Fibroblast of the conjunctiva (primary cell): ENCODE data around the gene PLXNB3.
"Not testable (repeated sequence)": the region's sequence is repeated elsewhere in the genome, so short reads cannot be mapped to it uniquely, and the experiment has no call there.

Experiments used
- DNase-seq: peaks from one replicate; pipeline ENCODE4 v3.0.0-alpha.2; 2010; ENCODE audit warnings: low read depth

PLXNB3 gene

DNA sequence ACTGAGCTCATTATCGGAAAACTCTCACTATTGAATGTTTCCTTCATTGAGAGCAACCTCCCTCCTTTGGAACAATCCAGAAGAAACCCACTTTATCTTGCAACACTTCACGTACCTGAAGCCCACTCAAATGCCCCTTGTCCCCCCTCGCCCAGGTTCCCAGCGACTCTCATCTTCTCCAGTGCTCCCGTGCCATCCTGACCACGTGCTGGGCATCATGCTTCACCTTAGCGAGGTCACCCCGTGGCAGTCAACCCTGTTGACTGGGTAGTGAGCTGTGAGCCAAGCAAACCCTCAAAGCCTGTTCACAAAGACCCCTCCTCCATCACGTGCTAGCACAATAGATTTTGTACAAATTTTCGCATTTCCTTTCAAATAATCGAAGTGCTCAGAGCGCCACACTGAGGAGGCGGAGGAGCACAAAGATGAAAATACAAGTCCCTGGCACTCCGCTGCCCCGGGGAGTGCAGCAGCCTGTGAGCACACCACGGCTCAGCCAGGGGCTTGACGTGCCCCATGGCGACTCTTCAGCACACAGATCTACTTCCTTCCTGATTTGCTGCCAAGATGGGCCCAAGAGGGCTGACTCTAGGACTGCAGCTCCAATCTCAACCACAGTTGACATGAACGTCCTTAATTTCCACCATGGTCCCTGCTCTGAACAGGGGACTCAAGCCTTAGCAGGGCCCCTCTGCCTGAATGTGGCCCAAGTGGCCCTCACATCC, 50.7 kb downstream of the PLXNB3 start:
- DNase-seq = no peak

DNA sequence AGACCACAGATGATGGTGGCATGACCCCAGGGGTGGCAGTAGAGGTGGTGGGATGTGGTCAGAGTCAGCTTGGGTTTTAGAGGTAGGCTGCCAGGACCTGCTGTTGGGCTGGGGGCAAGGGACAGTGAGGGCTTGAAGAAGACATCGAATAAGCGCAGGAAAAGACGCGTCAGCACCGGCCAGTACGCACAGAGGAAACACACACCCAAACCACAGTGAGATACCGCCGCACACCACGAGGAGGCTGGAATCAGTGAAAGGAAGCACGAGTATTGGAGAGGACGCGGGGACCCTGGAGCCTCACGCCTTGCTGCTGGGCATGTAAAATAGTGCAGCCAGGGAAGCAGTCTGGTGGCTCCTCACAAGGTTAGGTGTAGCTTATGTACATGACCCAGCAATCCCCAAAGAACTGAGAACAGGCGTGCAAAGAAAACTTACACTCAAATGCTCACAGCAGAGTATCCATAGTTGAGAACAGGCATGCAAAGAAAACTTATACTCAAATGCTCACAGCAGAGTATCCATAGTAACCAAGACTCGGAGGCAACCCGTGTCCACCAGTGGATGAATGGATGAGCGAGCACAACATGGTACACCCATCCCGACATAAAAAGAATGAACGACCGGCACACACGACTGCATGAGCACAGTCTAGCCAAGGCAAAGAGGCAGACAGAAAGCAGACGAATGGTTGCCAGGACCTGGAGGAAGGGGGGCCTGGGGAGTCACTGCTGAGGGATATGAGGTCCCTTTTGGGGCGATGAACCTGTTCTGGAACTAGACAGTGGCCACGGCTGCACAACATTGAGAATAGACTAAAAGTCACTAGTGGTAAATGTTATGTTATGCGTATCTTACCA, 53.0 kb downstream of the PLXNB3 start:
- no peak for DNase-seq

GRCh38 chrX:153818064-153818463, 54.0 kb downstream of the PLXNB3 start:
- not testable (repeated sequence) for DNase-seq

DNA sequence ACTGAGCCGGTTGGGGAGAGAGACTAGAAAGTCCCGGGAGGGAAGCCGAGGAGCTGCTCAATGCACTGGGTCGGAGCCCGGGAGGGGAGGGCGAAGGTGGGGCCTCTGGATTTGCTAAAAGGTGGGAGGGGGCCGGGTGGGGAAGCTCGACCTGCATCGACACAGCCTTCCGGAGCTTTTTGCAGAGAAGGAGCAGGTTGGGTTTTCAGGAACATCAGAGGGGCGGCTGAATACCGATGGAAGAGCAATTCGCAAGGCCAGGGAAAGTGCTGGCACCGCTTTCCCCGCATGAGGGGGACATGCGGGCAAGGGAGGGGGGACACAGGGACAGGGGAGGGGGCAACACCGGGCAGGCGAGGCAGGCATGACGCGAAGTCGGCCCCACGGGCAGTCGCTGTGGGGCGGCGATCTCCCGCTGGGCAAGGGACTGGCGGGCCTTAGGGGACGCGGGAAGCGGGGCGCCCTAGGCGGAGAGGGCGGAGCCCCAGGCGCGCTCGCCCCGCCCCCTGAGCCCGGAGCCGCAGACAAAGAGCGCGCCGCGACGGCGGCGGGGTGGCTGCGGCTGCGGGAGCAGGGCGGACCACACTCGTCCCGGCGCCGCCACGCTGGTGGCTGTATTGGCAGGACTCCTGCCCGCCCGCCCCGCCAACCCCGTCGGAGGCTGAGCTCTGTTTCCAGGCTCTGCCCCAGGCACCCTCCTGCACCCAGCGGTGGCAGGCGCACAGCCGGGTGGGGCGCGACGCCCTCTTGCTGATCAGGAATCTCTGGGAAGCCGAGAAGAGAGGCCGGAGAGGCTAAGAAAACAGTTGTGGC, 54.7 kb downstream of the PLXNB3 start:
- DNase-seq = no peak

DNA sequence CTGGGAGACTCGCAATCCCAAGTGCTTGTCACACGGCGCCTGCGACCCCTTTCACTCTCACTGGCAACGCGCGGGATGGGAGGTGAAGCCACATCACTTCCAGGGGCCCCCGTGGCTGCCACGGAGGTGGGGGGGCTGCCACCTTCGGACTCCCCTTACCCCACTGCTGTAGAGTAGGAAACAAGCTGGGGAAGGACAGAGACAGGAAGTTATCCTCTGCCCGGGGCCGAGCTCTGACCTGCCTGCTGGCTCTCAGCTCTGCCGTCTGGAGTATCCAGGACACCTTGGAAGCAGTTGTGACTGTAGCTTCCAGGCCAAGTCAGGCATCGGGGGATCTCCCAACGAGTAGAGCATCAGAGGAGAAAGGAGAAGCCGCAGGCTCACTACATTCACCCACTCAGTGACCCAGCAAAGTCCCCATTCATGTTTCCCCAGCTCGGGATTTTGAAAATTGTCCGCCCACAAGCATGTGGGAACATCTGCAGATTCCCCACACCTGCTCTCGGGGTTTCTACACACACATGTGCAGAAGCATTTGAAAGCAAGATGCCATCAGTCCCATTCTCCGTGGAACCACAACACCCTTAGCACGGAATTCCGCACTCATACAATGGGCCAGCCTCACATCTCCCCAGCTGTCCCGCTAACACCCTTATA, 55.5 kb downstream of the PLXNB3 start:
- DNase-seq = no peak

GRCh38 chrX:153820601-153821000, 56.6 kb downstream of the PLXNB3 start:
- DNase-seq = no peak

DNA sequence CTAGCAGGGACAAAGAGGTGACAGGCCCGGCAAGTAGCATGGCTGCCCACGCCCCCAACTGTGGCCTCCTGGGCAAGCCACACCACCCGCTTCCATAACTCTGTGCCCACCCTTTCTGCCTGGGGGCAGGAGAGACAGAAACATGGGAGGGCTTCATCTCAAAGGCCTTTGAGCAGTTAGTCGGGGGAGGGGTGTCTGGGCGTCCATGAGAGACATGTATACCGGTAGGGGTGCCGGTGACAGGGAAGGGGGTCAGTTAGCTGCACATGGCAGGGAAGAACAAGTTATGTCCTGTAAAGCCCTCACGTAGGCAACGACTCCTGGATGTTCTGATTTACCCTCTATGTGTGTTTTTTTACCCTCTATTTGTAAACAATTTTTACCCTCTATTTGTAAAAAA, 57.0 kb downstream of the PLXNB3 start:
- no peak for DNase-seq

DNA sequence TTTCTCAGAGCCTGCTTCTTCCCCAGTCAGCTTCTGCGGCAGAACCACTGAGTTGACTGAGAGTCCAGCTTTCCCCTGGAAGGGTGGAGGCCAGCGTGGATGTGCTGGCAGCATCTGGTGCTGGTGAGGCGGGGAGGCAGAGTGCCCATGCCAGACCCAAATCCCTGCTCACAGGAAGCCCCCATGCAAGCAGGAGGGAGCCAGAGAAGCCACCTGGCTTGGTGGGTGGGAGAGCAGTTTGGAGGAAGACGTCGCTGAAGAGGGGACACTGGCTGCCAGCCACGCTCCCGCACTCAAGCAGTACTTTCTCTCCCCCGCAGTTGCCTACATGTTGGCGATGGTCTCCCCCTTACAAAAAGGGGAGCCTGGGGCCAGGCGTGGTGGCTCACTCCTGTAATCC, 60.3 kb downstream of the PLXNB3 start:
- DNase-seq = no peak

GRCh38 chrX:153825042-153825441, 61.0 kb downstream of the PLXNB3 start:
- no peak for DNase-seq
